Measurements from ENCODE around the gene SNRPA.

SNRPA gene

GRCh38 chr19:40755791-40756190 is 4.8 kb downstream of the SNRPA start:
- in situ Hi-C loops (cut with MboI; ENCODE audit: low pct_unique_long_range_greater_than_20kb, low sequenced_read_pairs, unreplicated experiment): no loop called here

GRCh38 chr19:40756502-40757110 is 5.6 kb downstream of the SNRPA start:
- DNase-seq (ENCODE audit: low spot score): no peak
- in situ Hi-C loops (cut with MboI; ENCODE audit: low pct_unique_long_range_greater_than_20kb, low sequenced_read_pairs, unreplicated experiment): no loop called here
- TF ChIP-seq CTCF (IDR thresholded peaks at IDR 0.05; ENCODE audit: extremely low read depth, insufficient read depth, missing control alignments): no peak

More at GRCh38 chr19:40755791-40756190, 4.8 kb downstream of the SNRPA start:
- no peak for DNase-seq (ENCODE audit: low spot score)
- no peak for TF ChIP-seq CTCF (IDR thresholded peaks at IDR 0.05; ENCODE audit: extremely low read depth, insufficient read depth, missing control alignments)

- no peak for DNase-seq (ENCODE audit: low spot score)
- no peak for TF ChIP-seq CTCF (IDR thresholded peaks at IDR 0.05; ENCODE audit: extremely low read depth, insufficient read depth, missing control alignments)
- in situ Hi-C loops (cut with MboI; ENCODE audit: low pct_unique_long_range_greater_than_20kb, low sequenced_read_pairs, unreplicated experiment): no loop called here
These were observed 7.5 kb downstream of the SNRPA start for GRCh38 chr19:40758491-40758890.

- no peak for TF ChIP-seq CTCF (IDR thresholded peaks at IDR 0.05; ENCODE audit: extremely low read depth, insufficient read depth, missing control alignments)
- DNase-seq (ENCODE audit: low spot score): no peak
- in situ Hi-C loops (cut with MboI; ENCODE audit: low pct_unique_long_range_greater_than_20kb, low sequenced_read_pairs, unreplicated experiment): no loop called here
These were observed 8.3 kb downstream of the SNRPA start for GRCh38 chr19:40759352-40759751.

- TF ChIP-seq CTCF (IDR thresholded peaks at IDR 0.05; ENCODE audit: extremely low read depth, insufficient read depth, missing control alignments): no peak
- in situ Hi-C loops (cut with MboI; ENCODE audit: low pct_unique_long_range_greater_than_20kb, low sequenced_read_pairs, unreplicated experiment): no loop called here
These were observed 11.9 kb downstream of the SNRPA start for GRCh38 chr19:40762754-40763470.

GRCh38 chr19:40763526-40763925 is 12.5 kb downstream of the SNRPA start:
- in situ Hi-C loops (cut with MboI; ENCODE audit: low pct_unique_long_range_greater_than_20kb, low sequenced_read_pairs, unreplicated experiment): no loop called here
- DNase-seq (ENCODE audit: low spot score): no peak
- TF ChIP-seq CTCF (IDR thresholded peaks at IDR 0.05; ENCODE audit: extremely low read depth, insufficient read depth, missing control alignments): no peak

More at GRCh38 chr19:40762754-40763470, 11.9 kb downstream of the SNRPA start:
- DNase-seq (ENCODE audit: low spot score): no peak
